HG03354 (cell line): ENCODE results near the gene ITPRIPL2.

Experiments
- ATAC-seq: cut with Tn5 transposase; IDR thresholded peaks from one replicate; pipeline ENCODE4 v1.9.1; 2021; ENCODE audit warnings: mild to moderate bottlenecking; ENCODE audit not compliant: unreplicated experiment, poor library complexity, severe bottlenecking

ITPRIPL2 gene

GRCh38 chr16:19092653-19093410 is 20.9 kb upstream of the ITPRIPL2 start:
- no peak for ATAC-seq

- ATAC-seq: no peak
These were observed 19.9 kb upstream of the ITPRIPL2 start for GRCh38 chr16:19093631-19094541.

GRCh38 chr16:19094542-19095365 is 19.0 kb upstream of the ITPRIPL2 start:
- no peak for ATAC-seq

DNA sequence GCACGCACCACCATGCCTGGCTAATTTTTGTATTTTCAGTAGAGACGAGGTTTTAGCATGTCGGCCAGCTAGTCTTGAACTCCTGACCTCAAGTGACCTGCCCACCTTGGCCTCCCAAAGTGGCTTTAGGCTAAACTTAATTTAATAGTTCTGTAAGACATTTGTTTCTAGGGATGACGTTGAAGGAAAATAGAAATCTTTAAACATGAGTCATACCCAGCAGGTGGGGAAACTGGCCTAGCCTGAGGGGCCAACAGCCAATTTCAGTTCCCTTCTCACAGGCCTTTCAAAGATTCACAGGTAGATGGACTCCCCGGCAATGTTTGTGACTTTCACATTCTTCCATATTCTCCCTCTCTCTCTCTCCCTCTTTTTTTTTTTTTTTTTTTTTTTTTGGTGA is 18.1 kb upstream of the ITPRIPL2 start:
- no peak for ATAC-seq

GRCh38 chr16:19098173-19098572 is 15.6 kb upstream of the ITPRIPL2 start:
- ATAC-seq: no peak

DNA sequence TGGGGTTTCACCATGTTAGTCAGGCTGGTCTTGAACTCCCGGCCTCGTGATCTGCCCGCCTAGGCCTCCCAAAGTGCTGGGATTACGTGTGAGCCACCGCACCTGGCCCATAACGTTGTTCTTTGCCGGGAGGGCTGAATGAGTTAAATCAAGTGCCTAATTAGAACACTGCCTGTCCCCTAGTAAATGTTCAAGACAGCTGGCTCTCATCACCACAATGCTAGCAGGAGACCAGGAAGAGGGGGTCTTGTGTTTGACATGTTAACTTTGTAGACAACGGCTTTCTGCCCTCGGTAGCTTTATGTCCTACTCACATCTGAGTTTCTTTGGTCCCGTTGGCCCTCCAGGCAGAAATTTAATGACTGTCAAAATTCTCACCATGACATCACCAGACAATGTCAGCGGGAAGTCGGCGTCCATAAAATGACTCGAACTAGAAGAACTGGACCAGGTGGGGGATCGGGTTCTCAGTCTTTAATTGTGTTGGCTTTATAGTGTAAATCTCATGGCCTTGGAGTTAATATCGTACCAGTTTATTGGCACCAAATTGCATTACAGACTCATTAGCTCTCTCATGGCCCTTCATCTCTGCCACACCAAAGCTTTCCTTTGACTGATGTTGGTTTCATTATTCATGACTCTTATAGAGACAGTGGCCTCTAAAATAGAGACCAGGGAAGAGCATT is 11.4 kb upstream of the ITPRIPL2 start:
- no peak for ATAC-seq

GRCh38 chr16:19104607-19105006 is 9.2 kb upstream of the ITPRIPL2 start:
- no peak for ATAC-seq

DNA sequence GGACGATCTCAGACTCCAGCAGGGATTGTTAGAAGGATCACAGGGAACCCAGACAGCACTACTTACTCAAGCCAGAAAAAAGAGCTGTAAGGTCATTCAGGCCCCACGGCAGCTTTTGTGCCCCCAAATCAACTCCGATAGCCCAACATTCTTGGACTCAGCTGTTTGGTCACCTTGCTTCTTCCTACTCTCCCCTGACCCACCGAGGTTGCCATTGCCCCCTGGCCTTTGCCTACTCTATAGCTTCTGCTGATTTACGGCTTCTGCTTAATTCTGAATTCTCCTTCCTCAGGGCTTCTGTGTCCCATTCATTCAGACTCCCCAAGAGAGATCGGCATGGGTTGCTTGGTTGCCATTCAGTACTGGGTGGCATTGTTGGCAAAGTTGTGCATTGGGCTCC is 8.6 kb upstream of the ITPRIPL2 start:
- no peak for ATAC-seq

DNA sequence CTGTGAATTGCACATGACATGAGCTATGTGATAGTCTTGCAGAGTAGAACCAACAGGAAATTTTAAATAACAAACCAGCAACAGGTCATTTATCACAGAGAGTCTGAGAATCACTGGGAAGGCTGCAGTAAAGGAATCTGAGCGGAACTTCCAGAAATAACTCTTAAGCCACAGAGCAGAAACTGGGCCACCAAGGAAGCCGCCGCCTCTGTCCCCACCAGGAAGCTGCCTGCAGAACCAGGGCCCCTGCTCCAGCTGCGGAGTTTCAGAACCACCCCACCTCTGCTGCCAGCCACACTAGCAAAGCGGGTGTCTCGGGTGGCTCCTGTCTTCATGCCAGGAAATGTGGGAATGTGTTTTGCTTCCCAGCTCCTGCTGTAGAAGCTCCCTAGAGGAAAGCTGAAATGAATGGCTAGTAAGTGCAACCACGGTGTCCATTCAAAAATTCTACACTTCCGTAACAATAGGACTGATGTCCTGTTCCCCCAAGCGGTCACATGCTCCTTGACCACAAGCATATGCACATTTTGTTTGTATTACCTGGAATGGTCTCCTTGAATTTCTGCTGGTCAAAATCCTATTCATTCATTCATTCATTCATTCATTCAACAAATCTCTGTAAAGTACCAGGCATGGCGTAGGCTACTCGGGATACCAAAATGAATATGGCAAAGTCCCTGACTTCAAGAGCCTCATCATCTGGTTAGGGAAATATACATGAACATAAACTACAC is 7.7 kb upstream of the ITPRIPL2 start:
- ATAC-seq: no peak

DNA sequence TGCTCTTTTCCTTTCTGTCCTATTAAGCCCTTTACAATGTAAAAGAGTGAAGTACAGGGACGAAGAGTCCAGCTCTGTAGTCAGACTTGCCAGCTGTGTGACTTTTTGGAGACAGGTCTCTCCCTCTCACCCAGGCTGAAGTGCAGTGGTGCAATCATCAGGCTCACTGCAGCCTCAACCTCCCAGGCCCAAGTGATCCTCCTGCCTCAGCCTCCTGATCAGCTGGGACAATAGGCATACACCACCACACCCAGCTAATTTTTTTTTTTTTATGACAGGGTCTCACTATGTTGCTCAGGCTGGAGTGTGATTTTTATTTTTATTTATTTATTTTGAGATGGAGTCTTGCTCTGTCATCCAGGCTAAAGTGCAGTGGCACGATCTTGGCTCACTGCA is 7.1 kb upstream of the ITPRIPL2 start:
- ATAC-seq: no peak

DNA sequence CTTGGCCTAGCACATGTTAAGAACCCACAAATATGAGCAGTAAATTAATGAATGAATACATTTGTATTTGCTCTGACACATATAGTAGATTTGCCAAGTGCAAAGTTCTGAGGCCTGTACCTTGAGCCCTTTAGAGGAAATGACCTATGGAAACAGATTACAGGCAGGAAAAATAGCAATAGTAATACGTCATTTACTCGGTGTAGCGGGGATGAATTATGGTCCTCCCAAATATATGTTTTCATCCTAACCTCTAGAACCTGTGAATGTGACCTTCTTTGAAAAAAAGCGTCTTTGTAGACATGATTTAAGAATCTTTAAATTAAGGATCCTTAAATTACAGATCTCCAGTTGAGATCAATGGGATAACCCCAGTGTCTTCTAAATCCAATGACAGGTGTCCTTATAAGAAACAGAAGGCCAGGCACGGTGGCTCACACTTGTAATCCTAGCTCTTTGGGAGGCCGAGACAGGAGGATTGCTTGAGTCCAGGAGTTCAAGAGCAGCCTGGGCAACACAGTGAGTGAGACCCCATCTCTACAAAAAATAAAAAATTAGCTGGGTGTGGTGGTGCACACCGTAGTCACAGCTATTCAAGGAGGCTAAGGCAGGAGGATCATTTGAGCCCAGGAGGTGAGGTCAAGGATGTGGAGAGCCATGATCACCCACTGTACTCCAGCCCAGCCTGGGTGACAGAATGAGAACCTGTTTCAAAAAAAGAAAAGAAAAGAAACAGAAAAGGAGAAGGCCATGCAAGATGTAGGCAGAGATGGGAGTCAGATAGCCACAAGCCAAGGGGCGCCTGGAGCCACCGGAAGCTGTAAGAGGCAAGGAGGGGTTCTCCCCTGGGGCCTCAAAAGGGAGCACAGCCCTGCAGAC is 5.1 kb upstream of the ITPRIPL2 start:
- no peak for ATAC-seq

DNA sequence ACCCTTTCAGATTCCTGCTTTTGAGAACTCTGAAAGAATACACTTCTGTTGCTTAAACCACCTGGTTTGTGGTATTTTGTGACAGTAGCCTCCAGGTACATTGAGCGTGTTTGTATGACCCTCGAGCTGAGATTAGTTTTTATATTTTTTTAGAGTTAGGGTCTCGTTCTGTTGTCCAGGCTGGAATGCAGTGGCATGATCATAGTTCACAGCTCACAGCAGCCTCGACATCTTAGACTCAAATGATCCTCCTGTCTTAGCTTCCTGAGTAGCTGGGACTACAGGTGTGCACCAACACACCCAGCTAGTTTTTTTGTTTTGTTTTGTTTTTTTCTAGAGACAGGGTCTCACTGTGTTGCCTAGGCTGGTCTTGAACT is 4.5 kb upstream of the ITPRIPL2 start:
- no peak for ATAC-seq

DNA sequence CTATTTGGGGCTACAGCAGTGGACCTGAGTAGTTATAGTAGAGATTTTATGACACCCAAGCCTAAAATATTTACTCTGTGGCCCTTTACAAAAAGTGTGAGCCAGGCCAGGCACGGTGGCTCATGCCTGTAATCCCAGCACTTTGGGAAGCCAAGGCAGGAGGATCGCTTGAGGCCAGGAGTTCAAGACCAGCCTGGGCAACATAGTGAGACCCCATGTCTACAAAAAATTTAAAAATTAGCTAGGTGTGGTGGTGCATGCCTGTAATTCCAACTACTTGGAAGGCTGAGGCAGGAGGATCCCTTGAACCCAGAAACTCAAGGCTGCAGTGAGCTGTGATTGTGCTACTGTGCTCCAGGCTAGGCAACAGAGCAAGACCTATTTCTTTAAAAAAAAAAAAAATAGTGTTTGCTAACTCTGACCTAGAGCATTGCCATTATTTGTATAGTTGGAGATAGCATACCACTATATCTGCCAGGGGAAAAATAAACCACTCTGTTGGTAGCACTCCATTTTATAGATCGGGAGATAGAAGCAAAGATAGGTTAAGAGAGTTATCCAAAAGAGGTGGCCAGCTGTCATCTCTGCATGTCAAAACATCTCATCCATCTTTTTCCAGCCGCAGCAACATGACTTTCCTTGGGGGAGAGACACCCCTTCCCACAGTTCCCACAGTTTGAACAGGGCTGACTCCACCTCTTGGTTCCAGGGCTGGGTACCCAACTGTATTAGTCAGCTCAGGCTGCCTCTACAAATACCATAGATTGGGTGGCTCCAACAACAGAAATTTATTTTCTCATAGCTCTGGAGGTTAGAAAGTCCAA is 3.0 kb upstream of the ITPRIPL2 start:
- ATAC-seq: no peak

DNA sequence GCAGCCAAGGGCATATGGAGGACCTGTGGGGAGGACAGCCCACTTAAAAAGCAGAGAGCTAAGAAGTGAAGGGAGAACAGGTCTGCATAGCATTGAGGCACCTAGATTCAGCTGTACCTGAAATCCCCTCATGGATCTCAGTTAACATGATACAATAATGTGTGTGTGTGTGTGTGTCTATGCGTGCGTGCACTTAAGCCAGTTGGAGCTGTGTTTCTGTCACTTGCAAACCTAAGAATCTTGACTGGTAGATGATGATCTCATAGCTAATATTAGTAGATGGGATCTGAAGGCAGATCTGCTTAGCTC is 1.7 kb upstream of the ITPRIPL2 start:
- no peak for ATAC-seq

DNA sequence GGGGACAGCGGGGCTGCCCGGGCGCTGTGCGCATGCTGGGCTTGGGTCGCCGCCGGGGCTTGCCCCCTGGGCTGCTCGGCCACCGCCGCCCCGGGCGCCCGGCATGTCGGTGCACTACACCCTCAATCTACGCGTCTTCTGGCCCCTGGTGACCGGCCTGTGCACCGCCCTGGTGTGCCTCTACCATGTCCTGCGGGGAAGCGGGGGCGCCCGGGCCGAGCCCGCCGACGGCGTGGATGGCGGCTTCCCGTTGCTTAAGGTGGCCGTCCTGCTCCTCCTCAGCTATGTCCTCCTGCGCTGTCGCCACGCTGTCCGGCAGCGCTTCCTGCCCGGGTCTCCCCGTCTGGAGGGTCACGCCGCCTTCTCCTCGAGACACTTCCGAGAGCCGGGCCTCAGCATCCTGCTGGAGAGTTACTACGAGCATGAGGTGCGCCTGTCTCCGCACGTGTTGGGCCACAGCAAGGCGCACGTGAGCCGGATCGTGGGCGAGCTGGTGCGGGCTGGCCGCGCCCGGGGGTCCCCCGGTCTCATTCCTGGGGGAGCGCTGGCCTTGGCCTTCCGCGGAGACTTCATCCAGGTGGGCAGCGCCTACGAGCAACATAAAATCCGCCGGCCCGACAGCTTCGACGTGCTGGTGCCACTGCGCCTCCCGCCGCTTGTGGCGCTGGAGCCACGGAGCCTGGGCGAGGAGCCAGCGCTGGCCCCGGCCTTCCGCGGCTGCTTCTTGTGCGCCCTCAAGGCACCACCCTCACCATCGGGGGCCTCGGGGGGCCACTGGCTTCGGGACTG is 789 bp downstream of the ITPRIPL2 start:
- ATAC-seq: peak; percentile 42

DNA sequence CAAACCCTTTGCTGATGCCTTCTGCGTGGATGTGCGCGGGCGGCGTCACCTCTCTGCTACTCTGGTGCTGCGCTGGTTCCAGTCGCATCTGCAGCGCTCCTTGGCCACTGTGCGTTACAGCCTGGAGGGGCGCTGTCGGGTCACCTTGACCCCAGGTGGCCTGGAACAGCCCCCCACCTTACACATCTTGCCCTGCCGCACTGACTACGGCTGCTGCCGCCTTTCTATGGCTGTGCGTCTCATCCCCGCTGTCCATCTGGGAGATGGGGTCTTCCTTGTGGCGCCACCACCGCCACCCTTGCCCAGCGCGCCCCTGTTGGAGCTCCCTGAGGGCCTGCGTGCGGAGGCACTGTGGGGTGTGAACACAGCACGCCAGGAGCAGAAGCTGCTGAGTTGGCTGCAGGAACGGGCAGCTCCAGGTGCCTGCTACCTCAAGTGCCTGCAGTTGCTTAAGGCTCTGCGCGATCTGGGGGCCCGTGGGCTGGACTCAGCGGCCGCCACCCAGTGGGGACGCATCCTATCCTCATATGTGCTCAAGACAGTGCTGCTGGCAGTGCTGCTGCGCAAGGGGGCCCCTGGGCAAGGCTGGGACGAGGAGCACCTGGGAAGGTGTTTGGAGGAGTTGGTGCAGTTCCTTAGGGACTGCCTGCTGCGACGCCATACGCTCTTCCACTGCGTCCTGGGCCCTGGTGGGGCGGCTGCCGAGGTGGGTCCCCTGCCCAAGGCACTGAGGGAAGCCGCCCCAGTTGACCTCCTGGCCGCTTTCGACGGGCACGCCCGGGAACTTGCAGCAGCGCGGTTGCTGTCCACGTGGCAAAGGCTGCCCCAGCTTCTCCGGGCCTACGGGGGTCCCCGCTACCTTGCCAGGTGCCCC is 1.6 kb downstream of the ITPRIPL2 start:
- no peak for ATAC-seq
